GM23338 (cell line): ENCODE results near the gene SPATA13. TPM values are rescaled to one million over a fixed set of nuclear protein-coding genes. Genes with fewer than 3 reads are reported as not detected.

Experiments used
- ATAC-seq: fragments of 200-7000 bp; cut with Tn5 transposase; 3 replicates; pipeline ENCODE4 v1.9.1; 2020
- DNase-seq: peaks from one replicate; pipeline ENCODE4 v3.0.0-alpha.2; 2015; ENCODE audit warnings: low spot score
- H2AFZ ChIP-seq: fragments of 200-600 bp; sonication (generic); 2 replicates; pipeline ENCODE4 v1.8.0; 2016; ENCODE audit warnings: antibody characterized with exemption, mild to moderate bottlenecking, moderate library complexity
- H3F3A ChIP-seq: fragments of 200-600 bp; sonication (generic); replicated peaks from 2 replicates; pipeline ENCODE4 v1.8.0; 2017; ENCODE audit warnings: antibody characterized with exemption, mixed run types, low read depth
- H3K27ac ChIP-seq: fragments of 200-600 bp; sonication (generic); 2 replicates; pipeline ENCODE4 v1.6.1; 2016; ENCODE audit warnings: low read depth
- H3K27me3 ChIP-seq: fragments of 200-600 bp; sonication (generic); 2 replicates; pipeline ENCODE4 v1.8.0; 2016; ENCODE audit warnings: mild to moderate bottlenecking, mixed run types, moderate library complexity; ENCODE audit not compliant: insufficient read depth
- H3K36me3 ChIP-seq: fragments of 200-600 bp; sonication (generic); 2 replicates; pipeline ENCODE4 v1.8.0; 2016; ENCODE audit warnings: mild to moderate bottlenecking; ENCODE audit not compliant: insufficient read depth
- H3K4me1 ChIP-seq: fragments of 200-600 bp; sonication (generic); 2 replicates; pipeline ENCODE4 v1.8.0; 2016; ENCODE audit warnings: mild to moderate bottlenecking, moderate library complexity; ENCODE audit not compliant: insufficient read depth
- H3K4me2 ChIP-seq: fragments of 200-600 bp; sonication (generic); 2 replicates; pipeline ENCODE4 v1.7.1; 2017; ENCODE audit warnings: mixed run types
- H3K4me3 ChIP-seq: fragments of 200-600 bp; sonication (generic); 2 replicates; pipeline ENCODE4 v1.6.1; 2016; ENCODE audit warnings: mixed run types
- H3K79me2 ChIP-seq: fragments of 200-600 bp; sonication (generic); replicated peaks from 2 replicates; pipeline ENCODE4 v1.8.0; 2017; ENCODE audit warnings: mild to moderate bottlenecking; ENCODE audit not compliant: insufficient read depth
- H3K9me2 ChIP-seq: fragments of 200-600 bp; sonication (generic); 2 replicates; pipeline ENCODE4 v1.8.0; 2017; ENCODE audit not compliant: insufficient read depth
- H4K20me1 ChIP-seq: fragments of 200-600 bp; sonication (generic); replicated peaks from 2 replicates; pipeline ENCODE4 v1.8.0; 2017; ENCODE audit warnings: mild to moderate bottlenecking; ENCODE audit not compliant: insufficient read depth
- H3K27ac Mint-ChIP-seq: 2 replicates; pipeline ENCODE4 v1.8.0; 2020; ENCODE audit warnings: inconsistent platforms, mild to moderate bottlenecking, moderate library complexity, mixed read lengths
- H3K27me3 Mint-ChIP-seq: 3 replicates; pipeline ENCODE4 v1.8.0; 2022; ENCODE audit warnings: low read depth, mild to moderate bottlenecking, moderate library complexity, mixed read lengths, inconsistent platforms; ENCODE audit not compliant: insufficient read depth, poor library complexity
- H3K36me3 Mint-ChIP-seq: 3 replicates; pipeline ENCODE4 v1.8.0; 2021; ENCODE audit warnings: low read depth, mild to moderate bottlenecking, inconsistent platforms, moderate library complexity, mixed read lengths
- H3K4me1 Mint-ChIP-seq: 3 replicates; pipeline ENCODE4 v1.8.0; 2020; ENCODE audit warnings: mild to moderate bottlenecking, inconsistent platforms, mixed read lengths
- H3K4me3 Mint-ChIP-seq: 3 replicates; pipeline ENCODE4 v1.8.0; 2021; ENCODE audit warnings: moderate library complexity, mild to moderate bottlenecking, inconsistent platforms, mixed read lengths
- H3K9me3 Mint-ChIP-seq: 3 replicates; pipeline ENCODE4 v1.8.0; 2020; ENCODE audit warnings: moderate library complexity, mild to moderate bottlenecking, inconsistent platforms, mixed read lengths
- CREB1 ChIP-seq: fragments of 250-450 bp; sonication (Bioruptor Pico); IDR thresholded peaks from 2 replicates; pipeline ENCODE4 v1.5.0; 2020; ENCODE audit warnings: low read depth, mild to moderate bottlenecking, moderate library complexity
- EZH2phosphoT487 ChIP-seq: fragments of 200-600 bp; sonication (generic); IDR thresholded peaks from one replicate; pipeline ENCODE4 v1.8.1; 2018; ENCODE audit warnings: antibody characterized with exemption; ENCODE audit not compliant: unreplicated experiment
- POLR2AphosphoS5 ChIP-seq: IDR thresholded peaks from 2 replicates; pipeline ENCODE4 v1.6.1; 2016; ENCODE audit warnings: antibody characterized with exemption, low read depth
- STAT1 ChIP-seq: IDR thresholded peaks from one replicate; pipeline ENCODE4 v1.6.1; 2016; ENCODE audit warnings: antibody characterized with exemption; ENCODE audit not compliant: unreplicated experiment
- ZNF114 ChIP-seq: fragments of 250-450 bp; sonication (Bioruptor Pico); IDR thresholded peaks from 2 replicates; pipeline ENCODE4 v1.5.0; 2020; ENCODE audit warnings: mild to moderate bottlenecking, moderate library complexity
- polyA plus RNA-seq: library from polyadenylated mRNA; unstranded; fragments of >200 nt; fragmentation: Nextera tagmentation; extraction: Ambion mirVana; gene quantifications from 2 replicates; pipeline ENCODE4 v1.2.1, GENCODE V29; 2016
- total RNA-seq: library from RNA; depleted of rRNA; stranded (reverse); fragments of >200 nt; shearing (Covaris generic); gene quantifications from 2 replicates; pipeline ENCODE4 v1.2.3, GENCODE V29; 2014
- TF ChIP-seq, protein P1 (sequence below): IDR thresholded peaks from 2 replicates; pipeline ENCODE4 v1.6.1; 2016; ENCODE audit warnings: antibody characterized with exemption
- TF ChIP-seq, protein P2 (sequence below): fragments of 250-450 bp; sonication (Bioruptor Pico); IDR thresholded peaks from 2 replicates; pipeline ENCODE4 v1.5.0; 2020; ENCODE audit warnings: mild to moderate bottlenecking, moderate library complexity

SPATA13 gene
- total and polyA plus RNA-seq, 2 experiments from 2014 or later, result 11.9 to 45.7 TPM

DNA sequence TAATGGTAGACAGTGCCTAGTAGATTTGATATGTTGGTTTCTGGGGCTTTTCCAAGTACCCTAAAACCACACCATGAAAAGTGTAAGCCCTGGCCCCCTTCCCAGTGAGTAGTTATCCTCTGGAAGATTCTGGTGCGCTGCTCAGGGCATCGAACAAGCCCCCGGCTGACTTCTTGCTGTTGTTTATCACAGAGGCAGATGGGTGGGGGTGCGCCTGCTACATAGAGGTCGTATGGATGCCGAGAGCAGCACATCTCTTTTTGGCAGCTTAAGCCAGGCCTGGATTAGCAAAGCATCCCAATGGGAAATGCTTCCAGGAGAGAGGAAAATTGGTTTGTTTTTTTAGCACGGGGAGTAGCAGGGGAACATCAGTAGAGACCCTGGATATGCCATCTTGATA, 26.3 kb upstream of the SPATA13 start:
- Mint-ChIP-seq H3K36me3 (peaks cover 3% of the 10 kb centered on the region; the same call in 1 of the 3 replicates), H3K4me3 (no peak overlapping the region), H3K4me1 (peaks cover 13% of the 10 kb centered on the region), H3K27me3 (peaks cover 2% of the 10 kb centered on the region), H3K27ac (no peak overlapping the region), H3K9me3 (peaks cover 14% of the 10 kb centered on the region)
- TF ChIP-seq POLR2AphosphoS5, result no peak
- TF ChIP-seq STAT1, result no peak
- TF ChIP-seq EZH2phosphoT487, result no peak
- TF ChIP-seq, protein P1, sequence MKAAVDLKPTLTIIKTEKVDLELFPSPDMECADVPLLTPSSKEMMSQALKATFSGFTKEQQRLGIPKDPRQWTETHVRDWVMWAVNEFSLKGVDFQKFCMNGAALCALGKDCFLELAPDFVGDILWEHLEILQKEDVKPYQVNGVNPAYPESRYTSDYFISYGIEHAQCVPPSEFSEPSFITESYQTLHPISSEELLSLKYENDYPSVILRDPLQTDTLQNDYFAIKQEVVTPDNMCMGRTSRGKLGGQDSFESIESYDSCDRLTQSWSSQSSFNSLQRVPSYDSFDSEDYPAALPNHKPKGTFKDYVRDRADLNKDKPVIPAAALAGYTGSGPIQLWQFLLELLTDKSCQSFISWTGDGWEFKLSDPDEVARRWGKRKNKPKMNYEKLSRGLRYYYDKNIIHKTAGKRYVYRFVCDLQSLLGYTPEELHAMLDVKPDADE, result no peak
- no peak overlapping the region for H3K27ac ChIP-seq
- no peak overlapping the region for H3K4me2 ChIP-seq
- no peaks in the 10 kb centered on the region; the same call in 1 of the 2 replicates for H3K36me3 ChIP-seq
- H3K4me3 ChIP-seq, result no peak overlapping the region
- H3K79me2 ChIP-seq, result no peaks in the 10 kb centered on the region
- no peaks in the 10 kb centered on the region for H3F3A ChIP-seq
- DNase-seq (no peak), ATAC-seq (0 out of 3 replicates have a peak, but pooled peaks have one; percentile 25)
- peak overlapping the region; percentile 66; the same call in 1 of the 2 replicates for H2AFZ ChIP-seq
- no peaks in the 10 kb centered on the region for H3K27me3 ChIP-seq
- no peaks in the 10 kb centered on the region for H3K9me2 ChIP-seq
- H4K20me1 ChIP-seq, result no peaks in the 10 kb centered on the region
- H3K4me1 ChIP-seq, result peaks cover 4% of the 10 kb centered on the region; the same call in 1 of the 2 replicates

DNA sequence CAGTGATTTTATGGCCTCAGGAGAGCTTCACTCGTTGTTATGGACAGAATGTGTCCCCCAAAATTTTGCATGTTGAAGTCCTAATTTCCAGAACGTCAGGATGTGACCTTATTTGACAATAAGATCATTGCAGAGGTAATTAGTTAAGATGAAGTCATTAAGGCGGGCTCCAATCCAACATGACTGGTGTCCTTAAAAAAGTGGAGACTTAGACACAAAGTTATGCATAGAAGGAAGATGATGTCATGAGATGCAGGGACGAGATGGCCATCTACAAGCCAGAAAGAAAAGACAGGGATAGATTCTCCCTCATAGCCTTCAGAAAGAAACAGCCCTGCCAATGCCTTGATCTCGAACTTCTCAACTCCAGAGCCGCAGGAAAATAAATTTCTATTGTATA, 25.8 kb upstream of the SPATA13 start:
- Mint-ChIP-seq H3K27me3 (peaks cover 2% of the 10 kb centered on the region), H3K9me3 (peaks cover 14% of the 10 kb centered on the region), H3K4me1 (peaks cover 13% of the 10 kb centered on the region), H3K27ac (no peak overlapping the region), H3K4me3 (no peak overlapping the region), H3K36me3 (peaks cover 3% of the 10 kb centered on the region; the same call in 1 of the 3 replicates)
- no peaks in the 10 kb centered on the region for H3F3A ChIP-seq
- no peaks in the 10 kb centered on the region for H4K20me1 ChIP-seq
- ATAC-seq (no peak), DNase-seq (no peak)
- H2AFZ ChIP-seq, result no peak overlapping the region
- no peaks in the 10 kb centered on the region for H3K9me2 ChIP-seq
- no peak overlapping the region for H3K4me2 ChIP-seq
- H3K4me1 ChIP-seq, result peaks cover 4% of the 10 kb centered on the region; the same call in 1 of the 2 replicates
- H3K79me2 ChIP-seq, result no peaks in the 10 kb centered on the region
- no peak for TF ChIP-seq ZNF114 (CRISPR knock-in tag)
- no peak for TF ChIP-seq POLR2AphosphoS5
- no peaks in the 10 kb centered on the region; the same call in 1 of the 2 replicates for H3K36me3 ChIP-seq
- H3K27me3 ChIP-seq, result no peaks in the 10 kb centered on the region
- H3K27ac ChIP-seq, result no peak overlapping the region
- no peak overlapping the region for H3K4me3 ChIP-seq

GRCh38 chr13:24135674-24136300, 24.7 kb upstream of the SPATA13 start:
- Mint-ChIP-seq H3K27ac (no peak overlapping the region; the same call in 1 of the 2 replicates), H3K4me1 (peaks cover 16% of the 10 kb centered on the region), H3K4me3 (no peak overlapping the region), H3K27me3 (peaks cover 2% of the 10 kb centered on the region), H3K9me3 (peaks cover 14% of the 10 kb centered on the region), H3K36me3 (peaks cover 3% of the 10 kb centered on the region; the same call in 1 of the 3 replicates)
- Histone ChIP-seq H3K27me3 (no peaks in the 10 kb centered on the region), H3K36me3 (no peaks in the 10 kb centered on the region; the same call in 1 of the 2 replicates), H3K27ac (no peak overlapping the region), H3K4me2 (no peak overlapping the region), H4K20me1 (no peaks in the 10 kb centered on the region), H3K4me1 (peaks cover 4% of the 10 kb centered on the region; the same call in 1 of the 2 replicates), H3F3A (no peaks in the 10 kb centered on the region), H2AFZ (peak overlapping the region; percentile 31; the same call in 1 of the 2 replicates), H3K4me3 (no peak overlapping the region), H3K79me2 (no peaks in the 10 kb centered on the region), H3K9me2 (no peaks in the 10 kb centered on the region)
- ATAC-seq (no peak), DNase-seq (no peak)
- TF ChIP-seq CREB1 (no peak), EZH2phosphoT487 (no peak)
- TF ChIP-seq, protein P1, result no peak
- TF ChIP-seq, protein P2, sequence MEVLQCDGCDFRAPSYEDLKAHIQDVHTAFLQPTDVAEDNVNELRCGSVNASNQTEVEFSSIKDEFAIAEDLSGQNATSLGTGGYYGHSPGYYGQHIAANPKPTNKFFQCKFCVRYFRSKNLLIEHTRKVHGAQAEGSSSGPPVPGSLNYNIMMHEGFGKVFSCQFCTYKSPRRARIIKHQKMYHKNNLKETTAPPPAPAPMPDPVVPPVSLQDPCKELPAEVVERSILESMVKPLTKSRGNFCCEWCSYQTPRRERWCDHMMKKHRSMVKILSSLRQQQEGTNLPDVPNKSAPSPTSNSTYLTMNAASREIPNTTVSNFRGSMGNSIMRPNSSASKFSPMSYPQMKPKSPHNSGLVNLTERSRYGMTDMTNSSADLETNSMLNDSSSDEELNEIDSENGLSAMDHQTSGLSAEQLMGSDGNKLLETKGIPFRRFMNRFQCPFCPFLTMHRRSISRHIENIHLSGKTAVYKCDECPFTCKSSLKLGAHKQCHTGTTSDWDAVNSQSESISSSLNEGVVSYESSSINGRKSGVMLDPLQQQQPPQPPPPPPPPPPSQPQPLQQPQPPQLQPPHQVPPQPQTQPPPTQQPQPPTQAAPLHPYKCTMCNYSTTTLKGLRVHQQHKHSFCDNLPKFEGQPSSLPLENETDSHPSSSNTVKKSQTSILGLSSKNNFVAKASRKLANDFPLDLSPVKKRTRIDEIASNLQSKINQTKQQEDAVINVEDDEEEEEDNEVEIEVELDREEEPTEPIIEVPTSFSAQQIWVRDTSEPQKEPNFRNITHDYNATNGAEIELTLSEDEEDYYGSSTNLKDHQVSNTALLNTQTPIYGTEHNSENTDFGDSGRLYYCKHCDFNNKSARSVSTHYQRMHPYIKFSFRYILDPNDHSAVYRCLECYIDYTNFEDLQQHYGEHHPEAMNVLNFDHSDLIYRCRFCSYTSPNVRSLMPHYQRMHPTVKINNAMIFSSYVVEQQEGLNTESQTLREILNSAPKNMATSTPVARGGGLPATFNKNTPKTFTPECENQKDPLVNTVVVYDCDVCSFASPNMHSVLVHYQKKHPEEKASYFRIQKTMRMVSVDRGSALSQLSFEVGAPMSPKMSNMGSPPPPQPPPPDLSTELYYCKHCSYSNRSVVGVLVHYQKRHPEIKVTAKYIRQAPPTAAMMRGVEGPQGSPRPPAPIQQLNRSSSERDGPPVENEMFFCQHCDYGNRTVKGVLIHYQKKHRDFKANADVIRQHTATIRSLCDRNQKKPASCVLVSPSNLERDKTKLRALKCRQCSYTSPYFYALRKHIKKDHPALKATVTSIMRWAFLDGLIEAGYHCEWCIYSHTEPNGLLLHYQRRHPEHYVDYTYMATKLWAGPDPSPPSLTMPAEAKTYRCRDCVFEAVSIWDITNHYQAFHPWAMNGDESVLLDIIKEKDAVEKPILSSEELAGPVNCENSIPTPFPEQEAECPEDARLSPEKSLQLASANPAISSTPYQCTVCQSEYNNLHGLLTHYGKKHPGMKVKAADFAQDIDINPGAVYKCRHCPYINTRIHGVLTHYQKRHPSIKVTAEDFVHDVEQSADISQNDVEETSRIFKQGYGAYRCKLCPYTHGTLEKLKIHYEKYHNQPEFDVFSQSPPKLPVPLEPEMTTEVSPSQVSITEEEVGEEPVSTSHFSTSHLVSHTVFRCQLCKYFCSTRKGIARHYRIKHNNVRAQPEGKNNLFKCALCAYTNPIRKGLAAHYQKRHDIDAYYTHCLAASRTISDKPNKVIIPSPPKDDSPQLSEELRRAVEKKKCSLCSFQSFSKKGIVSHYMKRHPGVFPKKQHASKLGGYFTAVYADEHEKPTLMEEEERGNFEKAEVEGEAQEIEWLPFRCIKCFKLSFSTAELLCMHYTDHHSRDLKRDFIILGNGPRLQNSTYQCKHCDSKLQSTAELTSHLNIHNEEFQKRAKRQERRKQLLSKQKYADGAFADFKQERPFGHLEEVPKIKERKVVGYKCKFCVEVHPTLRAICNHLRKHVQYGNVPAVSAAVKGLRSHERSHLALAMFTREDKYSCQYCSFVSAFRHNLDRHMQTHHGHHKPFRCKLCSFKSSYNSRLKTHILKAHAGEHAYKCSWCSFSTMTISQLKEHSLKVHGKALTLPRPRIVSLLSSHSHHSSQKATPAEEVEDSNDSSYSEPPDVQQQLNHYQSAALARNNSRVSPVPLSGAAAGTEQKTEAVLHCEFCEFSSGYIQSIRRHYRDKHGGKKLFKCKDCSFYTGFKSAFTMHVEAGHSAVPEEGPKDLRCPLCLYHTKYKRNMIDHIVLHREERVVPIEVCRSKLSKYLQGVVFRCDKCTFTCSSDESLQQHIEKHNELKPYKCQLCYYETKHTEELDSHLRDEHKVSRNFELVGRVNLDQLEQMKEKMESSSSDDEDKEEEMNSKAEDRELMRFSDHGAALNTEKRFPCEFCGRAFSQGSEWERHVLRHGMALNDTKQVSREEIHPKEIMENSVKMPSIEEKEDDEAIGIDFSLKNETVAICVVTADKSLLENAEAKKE (CRISPR knock-in tag), result no peak
